GM12892 (cell line): ENCODE measurements around the gene ACTRT2.

Experiments
- POLR2A ChIP-seq: IDR thresholded peaks from 2 replicates; pipeline ENCODE4 v1.6.1; 2011; ENCODE audit warnings: low read depth, low read length, control low read depth
- POLR2AphosphoS5 ChIP-seq: IDR thresholded peaks from 2 replicates; pipeline ENCODE4 v1.6.1; 2011; ENCODE audit warnings: low read depth, low read length, control low read depth

GRCh38 chr1:3065396-3065795 lies 44.1 kb downstream of the ACTRT2 start:
- TF ChIP-seq POLR2A (no peak), POLR2AphosphoS5 (no peak)
